HG03342 (cell line): Measurements from ENCODE around the gene ZNF528.

Experiments
- ATAC-seq: cut with Tn5 transposase; IDR thresholded peaks from one replicate; pipeline ENCODE4 v1.9.1; 2021; ENCODE audit warnings: mild to moderate bottlenecking, moderate library complexity; ENCODE audit not compliant: unreplicated experiment

The ZNF528 gene

DNA sequence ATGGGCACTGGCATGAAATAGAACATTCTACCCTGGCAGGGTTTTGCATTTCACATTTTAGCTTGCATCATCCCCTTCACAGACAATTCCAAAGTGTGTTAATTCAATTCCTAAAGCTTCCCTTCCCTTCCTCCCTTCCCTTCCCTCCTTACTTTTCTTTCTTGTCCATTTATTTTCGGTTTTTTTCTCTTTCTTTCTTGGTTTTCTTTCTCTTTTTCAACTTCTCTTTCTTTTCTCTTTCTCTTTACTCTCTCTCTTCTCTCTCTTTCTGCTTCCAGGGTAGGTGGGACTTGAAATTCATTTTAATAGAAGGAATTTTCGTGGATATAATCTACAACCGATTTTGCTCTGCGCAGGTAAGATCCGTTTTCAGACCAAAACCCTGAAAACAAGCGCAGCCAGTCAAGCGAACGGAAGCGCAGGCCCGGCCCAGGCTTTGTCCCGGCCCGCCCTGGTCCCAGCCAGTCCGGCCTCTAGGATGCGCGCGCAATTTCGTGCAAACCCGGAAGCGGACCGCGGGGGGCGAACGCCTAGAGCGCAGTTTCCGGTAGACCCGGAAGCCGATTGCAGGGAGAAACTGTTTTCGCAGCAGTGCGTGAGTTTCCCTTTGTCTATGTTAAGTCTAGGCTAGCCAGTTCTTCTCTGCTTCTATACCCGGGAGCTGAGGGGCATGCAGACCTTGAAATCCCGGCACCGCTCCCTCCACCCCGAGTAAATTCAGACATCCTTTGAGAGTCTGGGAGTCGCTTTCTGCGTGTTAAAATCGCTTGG, at the start of gene ZNF528:
Gene ZNF528 (plus strand): TSS at position 540 of the 771 bp plus-strand sequence. CDS start 4,165 bp downstream, outside the sequence.
- peak; percentile 91 for ATAC-seq

DNA sequence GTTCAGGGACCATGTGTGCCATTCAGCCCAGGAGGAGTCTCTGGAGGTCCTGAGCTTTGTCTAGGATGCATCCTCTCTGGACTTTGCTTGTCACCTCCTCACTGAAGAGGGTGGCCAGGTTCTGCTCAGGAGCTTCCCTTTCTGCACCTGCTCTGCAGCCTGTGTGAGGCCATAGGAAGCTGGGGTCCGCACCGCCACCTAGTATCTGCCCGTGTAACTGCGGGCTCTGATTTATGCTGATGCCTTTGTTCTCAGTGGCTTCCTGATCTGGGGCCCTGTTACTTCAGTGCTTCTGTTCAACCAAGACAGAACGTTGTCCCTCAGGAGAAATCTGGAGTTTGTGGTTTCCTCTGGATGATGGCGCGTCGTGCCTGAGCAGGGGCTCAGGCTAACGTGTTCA, 46.1 kb upstream of the ZNF528 start:
- ATAC-seq, result no peak

GRCh38 chr19:52366414-52366824, 31.2 kb upstream of the ZNF528 start:
- no peak for ATAC-seq

- ATAC-seq, result no peak
These were observed 27.9 kb upstream of the ZNF528 start, which contains the start of gene ZNF880 for GRCh38 chr19:52369559-52370340. Gene ZNF880, plus strand, starts transcription at chr19:52369923. Its CDS starts 43 bp downstream, at chr19:52369966.

DNA sequence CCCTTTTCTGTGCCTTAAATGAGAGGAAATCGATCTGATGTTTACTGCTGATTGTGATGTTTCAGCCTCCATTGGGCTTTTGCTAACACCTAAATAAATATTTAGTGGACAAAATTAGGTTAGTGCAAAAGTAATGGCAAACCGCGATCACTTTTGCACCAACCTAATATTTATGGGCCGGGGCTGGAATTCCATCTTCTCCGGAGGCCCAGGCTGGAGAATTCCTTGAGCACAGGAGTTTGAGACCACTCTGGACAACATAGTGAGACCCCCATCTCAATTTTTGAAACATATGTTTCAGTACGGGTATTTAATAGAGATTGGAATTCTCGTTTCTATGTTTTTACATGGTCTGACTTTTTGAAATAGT, 27.3 kb upstream of the ZNF528 start:
- ATAC-seq, result no peak

DNA sequence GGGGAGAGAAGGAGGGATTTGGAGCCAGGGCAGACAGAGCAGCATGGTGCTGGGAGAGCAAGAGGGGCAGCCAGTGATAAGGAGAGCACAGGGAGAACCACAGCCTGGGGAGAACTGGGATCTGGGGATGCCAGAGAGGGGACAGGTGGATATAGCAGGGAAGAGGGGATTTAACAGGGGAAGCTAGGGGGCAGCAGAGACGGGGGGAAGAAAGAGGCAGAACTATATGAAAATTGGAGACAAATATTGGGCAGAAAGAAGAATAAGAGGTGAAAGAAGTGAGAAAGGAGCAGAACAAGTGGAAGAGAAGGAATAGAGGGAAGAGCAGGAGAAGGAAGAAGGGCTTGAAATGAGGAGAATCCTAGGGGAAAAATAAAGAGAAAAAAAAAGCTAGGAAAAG, 6.5 kb upstream of the ZNF528 start:
- ATAC-seq, result no peak

GRCh38 chr19:52398081-52398441, 412 bp downstream of the ZNF528 start:
- ATAC-seq, result peak; percentile 24

DNA sequence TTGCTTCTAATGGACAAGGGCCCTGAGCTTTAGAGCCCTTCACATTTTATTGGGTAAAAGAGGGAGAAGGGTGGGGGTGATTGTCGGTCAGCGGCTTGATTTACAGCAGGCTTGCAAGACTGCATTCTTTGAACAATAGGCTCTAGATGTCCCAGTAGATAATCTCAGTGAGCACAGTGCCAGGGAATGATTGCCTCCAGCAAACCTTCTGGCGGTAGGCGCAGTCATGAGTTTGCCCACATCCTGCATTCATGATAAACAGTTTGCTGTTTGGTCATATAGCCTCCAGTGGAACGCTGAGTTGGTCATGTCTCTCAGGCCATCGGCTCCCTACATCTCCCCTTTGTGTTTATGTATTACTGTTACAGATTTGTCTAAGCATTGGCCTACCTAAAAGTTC, 12.6 kb downstream of the ZNF528 start:
- no peak for ATAC-seq

- ATAC-seq, result no peak
These were observed 18.1 kb downstream of the ZNF528 start for GRCh38 chr19:52415711-52416110.

DNA sequence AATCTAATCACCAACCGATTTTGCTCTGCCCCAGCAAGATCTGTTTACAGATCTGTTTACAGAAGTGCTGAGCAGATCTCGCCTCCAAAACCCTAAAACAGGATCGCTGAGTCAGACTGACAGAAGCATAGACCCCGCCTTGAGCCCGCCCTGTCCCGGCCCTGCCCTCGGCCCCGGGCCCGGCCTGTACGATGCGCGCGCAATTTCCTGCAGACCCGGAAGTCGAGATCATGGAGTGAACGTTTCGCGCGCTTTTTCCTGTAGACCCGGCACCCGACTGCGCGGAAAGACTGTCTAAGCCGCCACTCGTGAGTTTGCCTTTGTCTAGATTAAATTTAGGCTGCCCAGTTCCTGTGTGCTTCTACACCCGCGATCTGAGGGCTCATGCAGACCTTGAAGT, 31.3 kb downstream of the ZNF528 start, which contains the start of gene ZNF534:
Gene ZNF534 (plus strand): TSS at position 212 of the 400 bp plus-strand sequence. CDS start 2,327 bp downstream, outside the sequence.
- no peak for ATAC-seq

DNA sequence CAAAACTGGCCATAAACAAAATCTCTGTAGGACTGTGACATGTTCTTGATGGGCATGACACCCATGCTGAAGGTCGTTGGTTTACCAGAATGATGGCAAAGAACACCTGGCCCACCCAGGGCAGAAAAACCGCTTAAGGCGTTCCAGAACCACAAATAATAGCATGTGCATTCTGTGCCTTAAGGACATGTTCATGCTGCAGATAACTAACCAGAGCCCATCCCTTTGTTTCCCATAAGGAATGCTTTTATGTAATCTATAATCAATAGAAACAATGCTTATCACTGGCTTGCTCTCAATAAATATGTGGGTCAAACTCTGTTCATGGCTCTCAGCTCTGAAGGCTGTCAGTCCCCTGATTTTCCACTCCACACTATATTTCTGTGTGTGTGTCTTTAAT, 44.5 kb downstream of the ZNF528 start:
- ATAC-seq, result no peak

GRCh38 chr19:52444506-52444905, 46.9 kb downstream of the ZNF528 start:
- ATAC-seq, result no peak

DNA sequence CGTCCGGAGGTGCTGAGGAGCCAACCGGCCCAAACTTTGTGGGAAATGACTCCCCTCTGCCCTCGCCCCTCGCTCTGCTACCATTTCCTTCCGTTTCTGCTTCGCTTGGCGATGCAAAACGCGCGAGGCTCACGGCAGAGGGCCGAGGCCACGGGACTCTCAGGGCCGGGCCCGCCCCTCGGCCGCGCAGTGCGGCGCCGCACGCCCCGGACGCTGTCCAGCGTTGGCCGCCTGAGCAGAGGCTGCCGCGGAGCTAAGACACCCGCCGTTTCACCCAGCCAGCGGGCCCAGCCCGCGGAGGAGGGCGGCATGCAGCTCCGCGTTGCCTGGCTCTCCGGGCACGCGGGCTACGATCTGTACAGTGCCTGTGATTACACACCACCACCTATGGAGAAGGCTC, 53.6 kb downstream of the ZNF528 start:
- ATAC-seq, result no peak

DNA sequence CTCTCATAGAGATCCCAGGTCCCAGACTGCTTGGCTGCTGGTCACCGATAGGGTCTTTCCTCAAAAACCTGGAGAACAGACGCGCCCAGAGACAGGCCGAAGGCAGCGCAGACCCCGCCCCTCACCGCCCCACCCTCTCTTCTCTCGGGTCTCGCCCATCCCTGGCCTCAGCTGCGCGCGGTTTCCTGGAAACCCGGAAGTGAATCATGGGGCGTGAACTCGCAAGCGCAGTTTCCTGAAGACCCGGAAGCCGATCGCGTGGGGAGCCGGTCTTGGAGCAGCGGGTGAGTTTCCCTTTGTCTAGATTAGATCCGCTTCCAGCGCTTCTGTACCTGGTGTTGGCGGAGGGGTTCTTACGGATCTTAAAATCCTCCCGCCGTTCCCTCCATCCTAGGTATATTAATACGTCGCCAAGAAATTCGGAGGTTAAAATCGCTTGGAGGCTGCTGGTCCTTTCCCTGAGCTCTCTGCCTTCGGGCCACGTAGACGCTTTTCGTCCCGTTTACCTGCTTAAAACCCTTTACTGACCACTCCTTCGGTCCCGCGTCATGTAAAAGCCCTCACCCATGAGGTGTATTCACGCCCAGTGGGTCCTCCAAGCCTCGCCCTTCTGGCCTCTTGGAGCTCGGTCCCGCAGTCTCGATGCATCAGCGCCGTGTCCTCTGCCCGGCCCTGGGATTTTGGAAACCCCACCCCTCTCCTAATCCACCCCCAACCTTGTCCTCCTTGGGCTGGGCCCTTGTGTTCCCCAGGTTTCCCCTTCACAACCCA, 55.9 kb downstream of the ZNF528 start, which contains the start of gene ZNF578:
Gene ZNF578 (plus strand): TSS at position 230 of the 771 bp plus-strand sequence. CDS start 48,293 bp downstream, outside the sequence.
- ATAC-seq, result no peak

DNA sequence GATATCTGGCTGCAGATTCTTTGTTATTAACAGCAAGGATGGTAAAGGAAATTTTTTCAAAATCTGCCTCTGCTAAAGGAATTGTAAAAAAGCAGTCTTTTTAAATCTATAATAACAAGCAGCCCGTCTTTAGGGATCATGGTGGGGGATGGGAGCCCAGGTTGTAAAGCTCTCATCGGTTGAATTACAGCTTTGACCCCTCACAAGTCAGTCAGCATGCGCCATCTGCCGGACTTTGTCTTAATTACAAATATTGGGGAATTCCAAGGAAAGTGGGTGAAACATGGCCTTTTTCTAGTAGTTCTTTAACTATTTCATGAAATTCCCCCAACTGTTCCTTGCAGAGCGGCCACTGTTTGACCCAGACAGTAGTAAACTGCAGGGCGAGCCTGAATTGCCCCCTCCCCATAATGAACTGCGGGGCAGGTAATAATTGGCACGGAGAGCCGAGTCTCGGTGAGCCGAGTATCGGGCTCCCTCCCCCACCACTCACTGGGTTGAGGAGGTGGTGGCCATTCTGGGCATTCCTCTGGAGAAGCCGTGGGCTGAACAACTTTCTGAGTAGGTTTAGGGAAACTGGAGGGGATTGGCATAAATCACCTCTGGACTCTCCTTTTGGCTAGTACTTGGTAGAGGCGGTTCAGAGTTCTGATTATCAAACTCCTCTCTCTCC, 67.3 kb downstream of the ZNF528 start:
- no peak for ATAC-seq
